Common myeloid progenitor, CD34-positive (primary cell): ENCODE data around the gene KLC3.
A peak's percentile ranks its signal among the peaks of the same experiment; 100 is the strongest.

Source experiments
- CTCF ChIA-PET: fragments of 350-600 bp; sonication (Branson Sonifier 250); formaldehyde crosslinking; loops from one replicate; lab custom pipeline; 2021; ENCODE audit warnings: antibody characterized with exemption; lab: Charles Lee
- POLR2A ChIA-PET: fragments of 350-600 bp; sonication (Branson Sonifier 250); formaldehyde crosslinking; loops from one replicate; lab custom pipeline; 2021; ENCODE audit warnings: antibody characterized with exemption; lab: Charles Lee
- DNase-seq, 3 donors: peaks; one replicate each; pipeline versions ENCODE4 v3.0.0 to v3.0.0-alpha.2; 2013
- H3K27ac ChIP-seq, 2 experiments: 1 replicate in 1 of 2; 2 replicates in 1 of 2; pipeline ENCODE4 v1.7.0; 2013; ENCODE audit warnings: inconsistent platforms in 2 of 2, low read length in 2 of 2, mild to moderate bottlenecking in 2 of 2, low read depth in 1 of 2, moderate library complexity in 1 of 2; ENCODE audit not compliant: severe bottlenecking in 2 of 2, insufficient read depth in 1 of 2, poor library complexity in 1 of 2
- H3K27me3 ChIP-seq, 5 experiments: replicated peaks in 2 of 5; 1 replicate in 3 of 5; 2 replicates in 2 of 5; pipeline versions ENCODE4 v1.6.1 to v1.7.0; 2013; ENCODE audit warnings: low read length in 4 of 5, mild to moderate bottlenecking in 2 of 5, moderate library complexity in 2 of 5, inconsistent platforms in 1 of 5; ENCODE audit not compliant: insufficient read depth in 5 of 5, control insufficient read depth in 4 of 5
- H3K36me3 ChIP-seq, 4 experiments: 1 replicate in 2 of 4; 2 replicates in 2 of 4; pipeline versions ENCODE4 v1.6.1 to v1.7.0; 2013; ENCODE audit warnings: low read length in 3 of 4, control low read depth in 1 of 4, mild to moderate bottlenecking in 1 of 4; ENCODE audit not compliant: control insufficient read depth in 4 of 4, insufficient read depth in 4 of 4
- H3K4me1 ChIP-seq, 4 experiments: 1 replicate in 3 of 4; 2 replicates in 1 of 4; pipeline versions ENCODE4 v1.6.1 to v1.7.1; 2013; ENCODE audit warnings: low read length in 3 of 4, mild to moderate bottlenecking in 3 of 4, control low read depth in 1 of 4, inconsistent platforms in 1 of 4, moderate library complexity in 1 of 4; ENCODE audit not compliant: control insufficient read depth in 4 of 4, insufficient read depth in 4 of 4; ENCODE audit errors: control extremely low read depth in 1 of 4
- H3K4me3 ChIP-seq, 7 experiments: 1 replicate in 4 of 7; 2 replicates in 3 of 7; pipeline versions ENCODE4 v1.5.1 to v1.7.0; 2013; ENCODE audit warnings: mild to moderate bottlenecking in 7 of 7, low read length in 6 of 7, moderate library complexity in 6 of 7, inconsistent platforms in 2 of 7, low read depth in 2 of 7, control low read depth in 1 of 7; ENCODE audit not compliant: insufficient read depth in 4 of 7, control insufficient read depth in 1 of 7; ENCODE audit errors: extremely low read depth in 1 of 7
- H3K9me3 ChIP-seq, 5 experiments: 1 replicate in 4 of 5; 2 replicates in 1 of 5; pipeline versions ENCODE4 v1.6.1 to v1.7.1; 2013; ENCODE audit warnings: low read length in 4 of 5, mild to moderate bottlenecking in 2 of 5, inconsistent platforms in 1 of 5, low read depth in 1 of 5, moderate library complexity in 1 of 5; ENCODE audit not compliant: control insufficient read depth in 4 of 5, insufficient read depth in 2 of 5; ENCODE audit errors: control extremely low read depth in 1 of 5
- WGBS: methylation state at CpG from one replicate; pipeline ENCODE4 v1.1.5; 2013; ENCODE audit not compliant: insufficient coverage; 5-methylcytosine and 5-hydroxymethylcytosine counted together

KLC3 gene

DNA sequence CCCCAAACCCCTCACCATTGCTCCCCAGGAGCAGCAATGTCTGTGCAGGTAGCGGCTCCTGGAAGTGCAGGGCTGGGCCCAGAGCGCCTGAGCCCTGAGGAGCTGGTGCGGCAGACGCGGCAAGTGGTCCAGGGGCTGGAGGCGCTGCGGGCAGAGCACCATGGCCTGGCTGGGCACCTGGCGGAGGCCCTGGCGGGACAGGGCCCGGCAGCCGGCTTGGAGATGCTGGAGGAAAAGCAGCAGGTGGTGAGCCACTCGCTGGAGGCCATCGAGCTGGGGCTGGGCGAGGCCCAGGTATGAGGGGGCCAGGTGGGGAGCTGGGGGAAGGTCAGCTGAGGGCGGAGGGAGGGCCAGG lies 4.9 kb downstream of the KLC3 start:
- no peaks in the 10 kb centered on the region for H3K9me3 ChIP-seq
- 92% methylated on average over 9 of the region's 15 CpGs for WGBS
- H3K36me3 ChIP-seq, result peaks cover 0 to 3% (median 0%) of the 10 kb centered on the region in 4 experiments
- peaks cover 0 to 7% (median 4%) of the 10 kb centered on the region in 4 experiments for H3K4me1 ChIP-seq
- no peak for DNase-seq
- H3K27me3 ChIP-seq, result peaks cover 0 to 61% (median 14%) of the 10 kb centered on the region in 5 experiments
- ChIA-PET CTCF (interaction anchor here (1.2 kb wide), 1 partner anchor 8 kb away, joined by 3 read pairs; no protein-coding TSS in a partner anchor), POLR2A (no interaction called here)
- no peak overlapping the region for H3K27ac ChIP-seq
- H3K4me3 ChIP-seq, result no peak overlapping the region

DNA sequence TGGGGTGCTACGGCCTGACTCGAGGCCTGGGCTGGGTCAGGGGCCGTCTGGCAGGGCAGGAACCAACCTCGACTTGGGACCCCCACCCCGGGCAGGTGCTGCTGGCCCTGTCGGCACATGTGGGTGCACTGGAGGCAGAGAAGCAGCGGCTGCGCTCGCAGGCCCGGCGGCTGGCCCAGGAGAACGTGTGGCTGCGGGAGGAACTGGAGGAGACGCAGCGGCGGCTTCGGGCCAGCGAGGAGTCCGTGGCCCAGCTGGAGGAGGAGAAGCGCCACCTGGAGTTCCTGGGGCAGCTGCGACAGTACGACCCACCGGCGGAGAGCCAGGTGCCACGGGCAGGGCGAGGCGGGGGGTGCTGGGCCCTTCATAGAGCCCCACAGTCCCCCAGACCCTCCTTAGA lies 5.9 kb downstream of the KLC3 start:
- CTCF ChIA-PET, result interaction anchor here (1.2 kb wide), 1 partner anchor 9 kb away, joined by 3 read pairs; no protein-coding TSS in a partner anchor
- POLR2A ChIA-PET, result no interaction called here
- Histone ChIP-seq H3K4me1 (no peaks in the 10 kb centered on the region), H3K36me3 (peaks cover 0 to 12% (median 4%) of the 10 kb centered on the region in 4 experiments), H3K27me3 (peaks cover 0 to 51% (median 13%) of the 10 kb centered on the region in 5 experiments), H3K27ac (no peak overlapping the region), H3K4me3 (no peak overlapping the region), H3K9me3 (no peaks in the 10 kb centered on the region)
- WGBS, result 28% methylated on average over 22 of the region's 27 CpGs
- peak in 1 of 3 donors; percentile 49 for DNase-seq

DNA sequence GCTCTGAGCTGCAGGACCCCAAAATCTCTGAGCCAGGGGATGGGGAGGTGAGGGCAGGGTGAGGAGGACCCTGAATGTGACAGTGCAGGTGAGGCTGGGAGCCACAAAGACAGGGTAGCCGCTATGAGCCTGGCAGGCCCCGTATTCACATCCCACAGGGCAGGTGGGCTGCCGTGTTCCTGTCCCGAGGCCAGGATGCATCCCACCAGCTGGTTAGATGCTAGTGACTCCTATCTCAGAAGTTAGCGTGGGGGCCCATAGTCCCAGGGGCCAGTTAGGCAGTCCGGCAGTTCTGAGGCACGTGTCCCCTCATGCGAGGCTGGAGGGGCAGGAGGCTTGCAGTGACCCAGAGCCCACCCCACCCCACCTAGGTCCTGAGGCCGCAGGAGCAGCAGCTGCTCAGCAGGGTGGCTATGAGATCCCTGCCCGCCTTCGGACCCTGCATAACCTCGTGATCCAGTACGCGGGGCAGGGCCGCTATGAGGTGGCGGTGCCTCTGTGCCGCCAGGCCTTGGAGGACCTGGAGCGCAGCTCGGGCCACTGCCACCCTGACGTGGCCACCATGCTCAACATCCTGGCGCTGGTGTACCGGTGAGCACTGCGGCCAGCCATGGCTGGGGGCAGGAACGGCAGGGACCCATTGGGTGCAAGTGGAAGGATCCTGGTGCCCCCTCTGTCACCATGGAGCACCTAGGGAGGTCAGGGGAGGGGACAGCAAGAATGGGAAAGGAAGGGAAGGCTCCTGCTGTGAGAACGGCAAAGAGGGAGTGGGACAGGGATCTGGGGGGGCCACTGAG lies 7.2 kb downstream of the KLC3 start:
- H3K4me1 ChIP-seq, result no peaks in the 10 kb centered on the region

DNA sequence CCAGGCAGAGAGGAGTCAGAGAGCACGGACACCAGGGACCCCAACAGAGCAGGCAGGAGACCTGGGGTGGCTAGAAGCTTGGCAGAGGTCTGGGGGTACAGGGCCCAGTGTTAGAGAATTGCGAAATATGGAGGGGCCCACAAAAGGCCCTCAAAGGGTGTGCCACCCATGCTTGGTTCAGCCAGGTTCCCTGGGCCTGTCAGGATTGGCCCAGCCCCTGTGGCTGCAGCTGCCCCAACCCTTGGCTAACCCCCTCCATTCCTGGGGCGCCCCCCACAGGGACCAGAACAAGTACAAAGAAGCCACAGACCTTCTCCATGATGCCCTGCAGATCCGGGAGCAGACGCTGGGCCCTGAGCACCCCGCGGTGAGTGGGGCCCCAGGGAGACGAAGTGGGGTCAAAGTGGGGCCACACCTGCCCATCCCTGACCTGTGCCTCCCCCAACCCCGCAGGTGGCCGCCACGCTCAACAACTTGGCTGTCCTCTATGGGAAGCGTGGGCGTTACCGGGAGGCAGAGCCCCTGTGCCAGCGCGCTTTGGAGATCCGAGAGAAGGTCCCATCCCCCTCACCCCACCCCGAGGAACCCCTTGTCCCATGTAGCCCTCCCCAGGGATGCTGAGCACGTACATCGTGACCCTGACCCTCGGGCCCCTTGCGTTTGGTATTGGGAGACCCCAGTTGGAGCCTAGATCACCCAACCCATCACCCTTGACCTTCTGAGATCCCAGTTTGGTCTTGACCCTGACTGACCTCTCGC lies 8.0 kb downstream of the KLC3 start:
- H3K36me3 ChIP-seq, result peaks cover 0 to 28% (median 15%) of the 10 kb centered on the region in 4 experiments
- H3K9me3 ChIP-seq, result no peaks in the 10 kb centered on the region
- 82% methylated on average over 13 of the region's 23 CpGs for WGBS
- CTCF ChIA-PET, result interaction anchor here (1.1 kb wide), 1 partner anchor 10 kb away, joined by 5 read pairs; no protein-coding TSS in a partner anchor
- DNase-seq, result no peak
- no peak overlapping the region for H3K27ac ChIP-seq
- POLR2A ChIA-PET, result no interaction called here
- H3K4me3 ChIP-seq, result no peak overlapping the region
- no peaks in the 10 kb centered on the region for H3K4me1 ChIP-seq
- H3K27me3 ChIP-seq, result peaks cover 0 to 38% (median 6%) of the 10 kb centered on the region in 5 experiments

More for the DNA sequence above, 7.2 kb downstream of the KLC3 start:
- Histone ChIP-seq H3K4me3 (no peak overlapping the region), H3K36me3 (peaks cover 0 to 21% (median 13%) of the 10 kb centered on the region in 4 experiments), H3K27me3 (peaks cover 0 to 42% (median 9%) of the 10 kb centered on the region in 5 experiments), H3K27ac (no peak overlapping the region), H3K9me3 (no peaks in the 10 kb centered on the region)
- ChIA-PET CTCF (interaction anchor here (1.1 kb wide), 1 partner anchor 9 kb away, joined by 5 read pairs; no protein-coding TSS in a partner anchor), POLR2A (no interaction called here)
- no peak for DNase-seq
- WGBS, result 86% methylated on average over 24 of the region's 25 CpGs

DNA sequence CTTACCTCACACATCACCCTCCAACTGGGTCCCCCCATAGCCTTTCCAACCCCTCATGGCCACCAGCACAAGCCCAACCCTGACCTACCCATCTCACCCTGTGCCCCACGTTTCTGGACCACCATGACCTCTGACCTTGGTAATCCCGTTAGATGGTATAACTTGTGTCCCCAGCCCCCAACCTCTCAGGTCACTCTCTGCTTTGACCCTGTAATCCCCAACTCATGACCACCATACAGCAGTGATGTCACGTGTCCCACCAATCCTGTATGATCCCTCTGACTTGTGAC lies 8.5 kb downstream of the KLC3 start:
- ChIA-PET CTCF (no interaction called here), POLR2A (no interaction called here)
- Histone ChIP-seq H3K36me3 (peaks cover 0 to 32% (median 18%) of the 10 kb centered on the region in 4 experiments), H3K27ac (no peak overlapping the region), H3K4me1 (no peaks in the 10 kb centered on the region), H3K4me3 (no peak overlapping the region), H3K9me3 (no peaks in the 10 kb centered on the region), H3K27me3 (peaks cover 0 to 37% (median 6%) of the 10 kb centered on the region in 5 experiments)
- no peak for DNase-seq
- 74% methylated on average over 3 of the region's 3 CpGs for WGBS

DNA sequence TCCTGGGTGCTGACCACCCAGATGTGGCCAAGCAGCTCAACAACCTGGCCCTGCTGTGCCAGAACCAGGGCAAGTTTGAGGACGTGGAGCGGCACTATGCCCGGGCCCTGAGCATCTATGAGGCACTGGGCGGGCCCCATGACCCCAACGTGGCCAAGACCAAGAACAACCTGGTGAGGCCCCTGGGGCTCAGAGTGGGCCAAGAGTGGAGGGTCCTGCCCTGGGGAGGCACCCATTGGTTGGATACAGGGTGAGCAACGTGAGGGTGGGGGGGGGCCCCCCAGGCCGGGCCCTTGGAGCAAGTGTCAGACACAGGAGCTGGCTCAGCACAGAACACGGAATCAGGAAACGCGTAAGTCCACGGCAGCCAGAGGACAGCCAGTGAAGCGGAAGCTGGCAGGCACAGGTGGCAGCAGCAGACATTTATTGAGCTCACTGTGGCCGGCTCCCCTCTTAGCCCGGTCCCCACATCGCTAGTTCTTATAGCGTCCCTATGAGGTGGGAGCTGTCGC lies 8.9 kb downstream of the KLC3 start:
- no peaks in the 10 kb centered on the region for H3K9me3 ChIP-seq
- no peaks in the 10 kb centered on the region for H3K4me1 ChIP-seq
- peaks cover 0 to 35% (median 20%) of the 10 kb centered on the region in 4 experiments for H3K36me3 ChIP-seq
- DNase-seq, result no peak
- 94% methylated on average over 14 of the region's 17 CpGs for WGBS
- peaks cover 0 to 35% (median 6%) of the 10 kb centered on the region in 5 experiments for H3K27me3 ChIP-seq
- ChIA-PET POLR2A (interaction anchor here (0.7 kb wide), 1 partner anchor 22 kb away, joined by 6 read pairs; no protein-coding TSS in a partner anchor), CTCF (interaction anchor here (1.2 kb wide), 1 partner anchor 12 kb away, joined by 3 read pairs; no protein-coding TSS in a partner anchor)
- no peak overlapping the region for H3K27ac ChIP-seq
- no peak overlapping the region for H3K4me3 ChIP-seq
